Prostate gland (tissue), 2 donors: ENCODE results near the gene TAAR9.

Experiments used
- CTCF ChIP-seq, 4 experiments: fragments of 200-600 bp in 2 of 4; fragments of 450-650 bp in 2 of 4; sonication (generic) in 2 of 4; IDR thresholded peaks; 1 replicate in 3 of 4; 2 replicates in 1 of 4; pipeline ENCODE4 v1.5.1; 2016 to 2019; ENCODE audit warnings: antibody characterized with exemption in 4 of 4, mild to moderate bottlenecking in 2 of 4, moderate library complexity in 2 of 4
- POLR2A ChIP-seq: fragments of 450-650 bp; IDR thresholded peaks from one replicate; pipeline ENCODE4 v1.6.1; 2016; ENCODE audit warnings: antibody characterized with exemption, mild to moderate bottlenecking
- POLR2AphosphoS5 ChIP-seq: sonication (generic); formaldehyde crosslinking; IDR thresholded peaks from one replicate; pipeline ENCODE4 v1.6.1; 2017; ENCODE audit warnings: antibody characterized with exemption

- TF ChIP-seq CTCF (IDR thresholded peaks at IDR 0.05), result no peak
- no peak for TF ChIP-seq POLR2AphosphoS5
- no peak for TF ChIP-seq POLR2A
Observed at GRCh38 chr6:132571774-132572173, 33.7 kb downstream of the TAAR9 start.
